SK-N-SH treated with all-trans-retinoic acid at 6 μM for 48 hours (cell line): ENCODE data around the gene NTM.

Experiments
- ATAC-seq: fragments of 200-7000 bp; cut with Tn5 transposase; 3 replicates; pipeline ENCODE4 v1.9.1; 2020; ENCODE audit warnings: mild to moderate bottlenecking, moderate library complexity
- ARNTL ChIP-seq: fragments of 450-650 bp; formaldehyde crosslinking; IDR thresholded peaks from 2 replicates; pipeline ENCODE4 v1.5.0; 2020; ENCODE audit warnings: low read depth, mild to moderate bottlenecking, moderate library complexity, borderline replicate concordance
- CREB5 ChIP-seq: fragments of 250-450 bp; sonication (Bioruptor Pico); IDR thresholded peaks from 2 replicates; pipeline ENCODE4 v1.5.1; 2020; ENCODE audit warnings: low read depth, mild to moderate bottlenecking, moderate library complexity
- CSDC2 ChIP-seq: fragments of 250-450 bp; sonication (Bioruptor Pico); IDR thresholded peaks from 2 replicates; pipeline ENCODE4 v1.5.0; 2020; ENCODE audit warnings: mild to moderate bottlenecking, moderate library complexity
- CSRNP3 ChIP-seq: fragments of 250-450 bp; sonication (Bioruptor Pico); IDR thresholded peaks from 2 replicates; pipeline ENCODE4 v1.5.1; 2021; ENCODE audit warnings: mild to moderate bottlenecking, moderate library complexity
- ESRRG ChIP-seq: fragments of 250-450 bp; sonication (Bioruptor Pico); IDR thresholded peaks from 2 replicates; pipeline ENCODE4 v1.6.1; 2021; ENCODE audit warnings: mild to moderate bottlenecking
- GLIS3 ChIP-seq: fragments of 250-450 bp; sonication (Bioruptor Pico); IDR thresholded peaks from 2 replicates; pipeline ENCODE4 v1.5.0; 2020; ENCODE audit warnings: mild to moderate bottlenecking, moderate library complexity
- PATZ1 ChIP-seq: fragments of 250-450 bp; sonication (Bioruptor Pico); IDR thresholded peaks from 2 replicates; pipeline ENCODE4 v1.8.0; 2020; ENCODE audit warnings: mild to moderate bottlenecking, moderate library complexity, borderline replicate concordance
- POU6F1 ChIP-seq: fragments of 250-450 bp; sonication (Bioruptor Pico); IDR thresholded peaks from 2 replicates; pipeline ENCODE4 v1.8.0; 2021; ENCODE audit warnings: low read depth, mild to moderate bottlenecking, moderate library complexity, borderline replicate concordance
- PPARA ChIP-seq: fragments of 250-450 bp; sonication (Bioruptor Pico); IDR thresholded peaks from 2 replicates; pipeline ENCODE4 v1.5.0; 2020; ENCODE audit warnings: mild to moderate bottlenecking, borderline replicate concordance
- RARB ChIP-seq: fragments of 250-450 bp; sonication (Bioruptor Pico); IDR thresholded peaks from 2 replicates; pipeline ENCODE4 v1.8.0; 2021; ENCODE audit warnings: mild to moderate bottlenecking, moderate library complexity
- SNAI2 ChIP-seq: fragments of 250-450 bp; sonication (Bioruptor Pico); IDR thresholded peaks from 2 replicates; pipeline ENCODE4 v1.5.0; 2020; ENCODE audit warnings: mild to moderate bottlenecking, moderate library complexity
- TOX ChIP-seq: fragments of 250-450 bp; sonication (Bioruptor Pico); IDR thresholded peaks from 2 replicates; pipeline ENCODE4 v1.8.0; 2021; ENCODE audit warnings: mild to moderate bottlenecking, moderate library complexity, borderline replicate concordance
- TSHZ2 ChIP-seq: fragments of 250-450 bp; sonication (Bioruptor Pico); IDR thresholded peaks from 2 replicates; pipeline ENCODE4 v1.5.0; 2020; ENCODE audit warnings: mild to moderate bottlenecking, moderate library complexity
- ZC3H10 ChIP-seq: fragments of 250-450 bp; sonication (Bioruptor Pico); IDR thresholded peaks from 2 replicates; pipeline ENCODE4 v1.5.1; 2021; ENCODE audit warnings: mild to moderate bottlenecking, moderate library complexity
- ZFP3 ChIP-seq: fragments of 250-450 bp; sonication (Bioruptor Pico); IDR thresholded peaks from 2 replicates; pipeline ENCODE4 v1.5.0; 2020; ENCODE audit warnings: mild to moderate bottlenecking, moderate library complexity
- ZNF565 ChIP-seq: fragments of 450-650 bp; formaldehyde crosslinking; conservative IDR thresholded peaks from 2 replicates; pipeline ENCODE4 v1.5.0; 2020; ENCODE audit warnings: low read depth, mild to moderate bottlenecking, moderate library complexity
- ZNF70 ChIP-seq: fragments of 450-650 bp; formaldehyde crosslinking; IDR thresholded peaks from 2 replicates; pipeline ENCODE4 v1.5.0; 2020; ENCODE audit warnings: mild to moderate bottlenecking, moderate library complexity
- ZNF8 ChIP-seq: fragments of 450-650 bp; formaldehyde crosslinking; IDR thresholded peaks from 2 replicates; pipeline ENCODE4 v1.5.0; 2020; ENCODE audit warnings: mild to moderate bottlenecking, moderate library complexity

NTM gene

GRCh38 chr11:131724436-131724975, 354.1 kb downstream of the NTM start:
- ATAC-seq, result no peak
- no peak for TF ChIP-seq CREB5
- no peak for TF ChIP-seq ESRRG (CRISPR knock-in tag)
- TF ChIP-seq, all 23 proteins: peak for 0

- no peak for ATAC-seq
- no peak for TF ChIP-seq TSHZ2 (CRISPR knock-in tag)
- TF ChIP-seq POU6F1 (CRISPR knock-in tag), result no peak
- no peak for TF ChIP-seq CREB5
- TF ChIP-seq ZC3H10 (CRISPR knock-in tag), result no peak
- no peak for TF ChIP-seq PATZ1
- TF ChIP-seq ZNF565 (CRISPR knock-in tag), result no peak
- TF ChIP-seq TOX (CRISPR knock-in tag), result no peak
- TF ChIP-seq ZNF70 (CRISPR knock-in tag), result no peak
- no peak for TF ChIP-seq ZFP3 (CRISPR knock-in tag)
- no peak for TF ChIP-seq CSDC2 (CRISPR knock-in tag)
- TF ChIP-seq CSRNP3, result no peak
- no peak for TF ChIP-seq GLIS3
These were observed 364.5 kb downstream of the NTM start for GRCh38 chr11:131734871-131735270.

- TF ChIP-seq ARNTL (CRISPR knock-in tag) (no peak), TSHZ2 (CRISPR knock-in tag) (no peak), ZNF8 (CRISPR knock-in tag) (no peak), SNAI2 (CRISPR knock-in tag) (no peak), PPARA (CRISPR knock-in tag) (no peak), ZNF565 (CRISPR knock-in tag) (no peak), POU6F1 (CRISPR knock-in tag) (no peak), CREB5 (no peak), RARB (CRISPR knock-in tag) (no peak)
- ATAC-seq, result no peak
These were observed 366.9 kb downstream of the NTM start for GRCh38 chr11:131737357-131737756.
